GM04504 (cell line): ENCODE measurements around the gene KLHL12.
"Not testable (repeated sequence)": the region's sequence is repeated elsewhere in the genome, so short reads cannot be mapped to it uniquely, and the experiment has no call there.

Experiments used
- DNase-seq: peaks from one replicate; pipeline ENCODE4 v3.0.0-alpha.2; 2012; ENCODE audit warnings: low read depth

The KLHL12 gene

DNA sequence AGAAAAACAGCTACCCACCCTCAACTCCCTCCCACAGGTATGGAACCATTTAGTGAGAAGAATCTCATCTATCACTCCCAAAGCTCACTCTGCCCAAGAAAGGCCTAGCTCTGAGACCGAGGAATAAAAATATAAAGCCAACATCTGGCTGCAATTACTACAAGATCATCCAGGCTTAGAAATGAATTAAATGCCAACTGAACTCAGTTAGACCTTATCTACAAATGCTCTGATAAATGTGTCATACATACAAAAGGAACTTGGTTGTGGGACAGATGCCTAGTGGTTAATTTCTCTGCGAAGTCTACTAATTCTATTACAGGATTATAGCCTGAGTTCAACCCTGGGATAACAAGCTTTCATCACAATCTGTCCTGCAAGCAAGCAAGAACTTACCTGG, 24.4 kb upstream of the KLHL12 start:
- no peak for DNase-seq

DNA sequence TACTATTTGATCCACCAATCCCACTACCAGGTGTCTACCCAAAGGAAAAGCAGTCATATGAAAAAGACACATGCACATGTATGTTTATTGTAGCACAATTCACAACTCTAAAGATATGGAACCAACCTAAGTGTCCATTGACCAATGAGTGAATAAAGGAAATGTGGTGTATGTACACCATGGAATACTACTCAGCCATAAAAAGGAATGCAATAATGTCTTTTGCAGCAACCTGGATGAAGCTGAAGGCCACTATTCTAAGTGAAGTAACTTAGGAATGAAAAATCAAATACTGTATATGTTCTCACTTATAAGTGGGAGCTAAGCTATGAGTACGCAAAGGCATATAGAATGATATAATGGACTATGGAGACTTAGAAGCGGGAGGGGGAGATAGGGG, 18.4 kb upstream of the KLHL12 start:
- no peak for DNase-seq

DNA sequence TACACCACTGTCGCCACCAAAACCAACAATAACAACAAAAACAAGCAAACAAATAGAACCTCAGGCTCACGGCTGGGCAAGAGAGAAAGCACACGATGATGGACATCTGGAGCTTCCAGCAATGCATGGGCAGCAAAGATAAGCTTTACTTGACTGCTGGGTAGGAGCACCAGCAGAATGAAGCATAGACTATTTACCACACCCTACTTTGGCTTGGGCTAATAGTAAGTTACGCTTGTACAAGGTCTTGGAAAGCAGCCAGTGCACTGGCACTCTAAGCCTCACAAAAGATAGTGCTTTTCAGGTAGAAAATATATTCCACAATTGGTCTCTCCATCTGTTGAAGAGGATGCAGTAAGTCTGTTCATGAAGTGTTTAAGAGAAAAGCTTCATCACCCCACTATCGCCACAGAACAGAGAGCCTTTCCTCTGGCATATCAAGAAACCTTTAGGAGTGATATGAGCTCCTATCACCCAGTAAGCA, 17.4 kb upstream of the KLHL12 start:
- DNase-seq, result no peak

DNA sequence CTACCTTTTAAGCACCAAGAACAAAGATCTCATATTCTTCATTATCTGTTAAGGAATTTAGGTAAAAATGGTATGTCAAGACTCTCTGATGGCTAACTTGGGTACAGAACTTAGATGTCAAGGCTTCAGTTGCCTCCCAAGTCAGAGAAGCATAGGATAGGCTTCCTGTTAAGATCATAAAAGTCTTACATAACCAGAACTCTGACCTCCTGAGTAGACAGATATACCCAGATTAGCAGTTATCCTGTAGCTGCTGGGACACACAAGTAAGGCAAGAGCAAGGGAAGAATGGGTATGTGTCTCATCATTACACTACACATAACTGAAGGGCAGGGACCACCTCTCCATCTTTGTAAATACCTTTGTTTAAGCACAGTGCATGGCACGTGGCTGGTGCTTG, 15.4 kb upstream of the KLHL12 start:
- no peak for DNase-seq

DNA sequence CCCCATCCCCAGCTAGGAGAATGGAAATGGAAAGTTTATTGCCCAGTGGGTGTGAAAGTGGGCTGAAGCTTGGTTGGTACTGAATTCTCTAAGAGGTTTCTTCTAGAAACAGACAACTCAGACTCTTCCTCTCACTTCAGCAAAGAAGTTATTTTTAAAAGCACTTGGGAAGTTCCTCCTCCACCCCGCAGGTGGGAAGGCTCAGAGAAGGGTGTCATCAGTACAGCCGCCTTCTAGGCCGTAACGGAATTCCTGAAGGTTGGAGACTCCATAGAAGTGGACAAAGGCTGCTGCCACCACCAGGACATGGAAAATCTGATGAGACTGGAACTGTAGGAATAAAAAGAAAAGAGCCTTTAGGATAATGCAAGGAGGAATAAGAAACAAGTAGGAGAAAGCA, 14.3 kb upstream of the KLHL12 start:
- DNase-seq, result no peak

DNA sequence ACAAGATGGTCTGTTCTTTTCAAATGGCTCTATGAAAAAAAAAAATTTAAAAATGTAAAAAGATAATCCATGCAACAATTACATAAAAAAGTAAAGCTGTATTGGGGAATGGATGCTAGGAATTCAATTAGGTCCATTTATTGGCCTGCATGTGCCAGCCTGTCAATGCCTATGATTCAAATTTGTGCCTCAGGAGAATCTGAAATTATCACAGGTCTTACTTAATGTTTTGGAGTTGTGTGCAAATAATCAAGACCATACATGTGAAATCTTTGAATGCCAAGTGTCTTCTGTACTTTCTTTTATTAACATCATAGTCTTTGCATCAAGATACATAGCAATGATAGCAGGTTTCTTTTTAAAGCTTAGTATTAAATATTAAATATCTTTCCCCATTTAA, 13.5 kb upstream of the KLHL12 start:
- no peak for DNase-seq

DNA sequence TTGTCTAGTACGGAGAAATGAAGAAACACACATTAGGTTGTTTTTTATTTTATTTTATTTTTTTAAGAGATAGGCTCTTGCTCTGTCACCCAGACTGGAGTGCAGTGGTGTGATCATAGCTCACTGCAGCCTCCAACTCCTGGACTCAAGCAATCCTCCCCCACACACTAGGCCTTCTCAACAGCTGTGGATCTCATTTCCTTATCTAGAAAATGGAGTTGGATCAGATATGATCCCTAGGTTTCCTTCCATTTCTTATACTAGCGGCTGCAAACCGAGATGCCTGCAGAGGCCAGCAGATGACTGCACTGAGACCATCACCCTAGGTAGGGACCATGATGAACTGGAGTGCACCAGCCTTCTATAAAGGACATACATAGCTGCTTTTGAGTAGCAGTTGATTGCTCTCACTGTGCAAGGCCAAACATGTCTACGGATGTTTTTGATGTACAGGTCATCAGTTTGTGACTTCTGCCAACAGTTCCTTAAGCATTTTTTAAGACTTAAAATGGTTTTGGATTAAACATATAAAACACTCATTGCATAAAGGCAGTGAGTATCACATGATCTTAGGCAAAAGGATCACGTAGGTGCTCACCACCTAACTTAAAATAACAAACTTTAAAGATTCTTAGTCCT, 11.4 kb upstream of the KLHL12 start:
- DNase-seq, result no peak

DNA sequence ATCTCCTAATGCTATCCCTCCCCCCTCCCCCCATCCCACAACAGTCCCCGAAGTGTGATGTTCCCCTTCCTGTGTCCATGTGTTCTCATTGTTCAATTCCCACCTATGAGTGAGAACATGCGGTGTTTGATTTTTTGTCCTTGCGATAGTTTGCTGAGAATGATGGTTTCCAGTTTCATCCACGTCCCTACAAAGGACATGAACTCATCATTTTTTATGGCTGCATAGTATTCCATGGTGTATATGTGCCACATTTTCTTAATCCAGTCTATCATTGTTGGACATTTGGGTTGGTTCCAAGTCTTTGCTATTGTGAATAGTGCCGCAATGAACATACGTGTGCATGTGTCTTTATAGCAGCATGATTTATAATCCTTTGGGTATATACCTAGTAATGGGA, 9.4 kb upstream of the KLHL12 start:
- DNase-seq, result not testable (repeated sequence)

DNA sequence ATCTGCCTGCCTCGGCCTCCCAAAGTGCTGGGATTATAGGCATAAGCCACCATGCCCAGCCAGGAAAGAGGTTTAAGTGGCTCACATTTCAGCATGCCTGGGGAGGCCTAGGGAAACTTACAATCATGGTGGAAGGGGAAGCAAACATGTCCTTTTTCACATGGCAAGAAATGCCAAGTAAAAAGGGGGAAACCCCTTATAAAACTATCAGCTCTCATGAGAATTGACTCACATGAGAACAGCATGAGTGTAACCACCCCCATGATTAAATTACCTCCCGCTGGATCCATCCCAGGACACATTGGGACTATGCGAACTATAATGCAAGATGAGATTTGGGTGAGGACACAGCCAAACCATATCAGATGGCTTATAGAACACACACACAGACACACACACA, 8.8 kb upstream of the KLHL12 start:
- DNase-seq, result no peak

DNA sequence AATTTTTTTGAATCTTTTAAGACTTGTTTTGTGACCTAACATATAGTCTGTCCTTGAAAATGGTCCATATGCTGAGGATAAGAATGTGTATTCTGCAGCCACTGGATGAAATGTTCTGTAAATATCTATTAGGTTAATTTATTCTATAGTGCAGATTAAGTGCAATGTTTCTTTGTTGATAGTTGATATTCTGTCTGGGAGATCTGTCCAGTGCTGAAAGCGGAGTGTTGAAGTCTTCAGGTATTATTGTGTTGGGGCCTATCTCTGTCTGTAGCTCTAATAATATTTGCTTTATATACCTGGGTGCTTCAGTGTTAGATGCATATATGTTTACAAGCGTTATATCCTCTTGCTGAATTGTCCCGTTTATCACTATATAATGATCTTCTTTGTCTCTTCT, 7.7 kb upstream of the KLHL12 start:
- no peak for DNase-seq

DNA sequence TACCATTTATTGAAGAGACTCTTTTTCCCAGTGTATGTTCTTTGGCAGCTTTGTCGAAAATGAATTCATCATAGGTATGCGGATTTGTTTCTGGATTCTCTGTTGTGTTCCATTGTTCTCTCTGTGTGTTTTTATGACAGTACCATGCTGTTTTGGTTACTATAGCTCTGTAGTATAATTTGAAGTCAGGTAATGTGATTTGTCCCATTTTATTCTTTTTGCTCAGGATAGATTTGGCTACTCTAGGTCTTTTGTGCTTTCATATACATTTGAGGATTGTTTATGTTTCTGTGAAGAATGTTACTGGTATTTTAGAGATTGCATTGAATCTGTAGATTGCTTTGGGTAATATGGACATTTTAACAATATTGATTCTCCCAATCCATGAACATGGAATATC, 5.4 kb upstream of the KLHL12 start:
- no peak for DNase-seq

DNA sequence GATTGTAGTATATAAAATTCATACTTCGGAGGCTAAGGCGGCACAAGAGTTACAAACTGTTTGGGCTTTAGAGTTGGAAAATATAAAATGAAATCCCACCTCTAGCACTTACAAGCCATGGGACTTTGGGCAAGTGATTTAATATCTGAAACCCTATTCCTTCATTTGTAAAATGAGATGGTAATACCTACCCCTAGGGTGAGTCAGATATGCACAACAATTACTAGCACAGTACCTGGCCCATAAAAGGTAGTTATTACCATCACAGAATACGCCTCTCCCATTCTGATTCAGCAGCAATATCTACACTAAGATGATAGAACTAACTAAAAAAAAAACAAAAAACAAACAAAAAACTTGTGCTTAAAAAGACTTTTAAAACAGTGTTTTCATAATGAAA, 3.5 kb downstream of the KLHL12 start:
- no peak for DNase-seq

DNA sequence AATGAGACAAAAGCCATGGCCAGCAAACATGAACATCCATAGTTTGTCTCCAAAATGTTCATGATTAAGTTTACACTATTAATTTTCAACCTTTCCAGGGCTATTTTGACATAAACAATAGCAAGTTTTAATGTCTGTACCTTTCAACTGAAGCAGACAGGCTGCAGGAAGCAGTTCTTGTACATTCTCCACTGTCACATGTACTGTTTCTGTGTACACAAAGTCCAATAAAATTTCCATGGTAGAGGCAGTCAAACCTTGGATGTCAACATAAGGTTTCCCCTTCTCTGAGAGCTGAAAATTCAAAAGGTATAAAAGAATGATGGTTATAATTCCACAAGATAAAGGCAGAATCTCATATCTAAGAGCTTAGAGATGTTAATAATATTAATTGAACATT, 7.4 kb downstream of the KLHL12 start:
- no peak for DNase-seq

DNA sequence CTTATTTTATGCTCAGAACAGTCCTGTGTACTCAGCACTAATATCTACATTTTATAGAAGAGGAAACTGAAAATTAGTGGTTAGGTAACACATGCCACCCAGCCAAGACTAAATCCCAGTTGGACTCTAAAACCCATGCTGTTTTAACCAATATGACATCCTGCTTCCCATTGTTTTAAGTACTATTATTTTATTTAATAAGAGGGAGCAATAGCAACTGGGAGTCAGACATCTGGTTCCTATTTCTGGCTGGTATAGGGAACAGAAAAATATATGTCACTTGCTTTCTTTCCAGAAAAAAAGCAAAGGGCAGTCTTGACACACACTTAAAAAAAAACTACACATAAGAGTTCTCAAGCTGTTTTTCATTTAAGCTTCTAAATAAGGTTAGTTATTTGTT, 11.9 kb downstream of the KLHL12 start:
- DNase-seq, result no peak

DNA sequence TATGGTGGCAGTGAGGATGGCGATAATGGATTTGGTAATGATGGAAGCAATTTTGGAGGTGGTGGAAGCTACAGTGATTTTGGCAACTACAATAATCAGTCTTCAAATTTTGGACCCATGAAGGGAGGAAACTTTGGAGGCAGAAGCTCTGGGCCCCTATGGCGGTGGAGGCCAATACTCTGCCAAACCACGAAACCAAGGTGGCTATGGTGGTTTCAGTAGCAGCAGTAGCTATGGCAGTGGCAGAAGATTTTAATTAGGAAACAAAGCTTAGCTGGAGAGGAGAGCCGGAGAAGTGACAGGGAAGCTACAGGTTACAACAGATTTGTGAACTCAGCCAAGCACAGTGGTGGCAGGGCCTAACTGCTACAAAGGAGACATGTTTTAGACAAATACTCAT, 14.6 kb downstream of the KLHL12 start:
- DNase-seq, result not testable (repeated sequence)

DNA sequence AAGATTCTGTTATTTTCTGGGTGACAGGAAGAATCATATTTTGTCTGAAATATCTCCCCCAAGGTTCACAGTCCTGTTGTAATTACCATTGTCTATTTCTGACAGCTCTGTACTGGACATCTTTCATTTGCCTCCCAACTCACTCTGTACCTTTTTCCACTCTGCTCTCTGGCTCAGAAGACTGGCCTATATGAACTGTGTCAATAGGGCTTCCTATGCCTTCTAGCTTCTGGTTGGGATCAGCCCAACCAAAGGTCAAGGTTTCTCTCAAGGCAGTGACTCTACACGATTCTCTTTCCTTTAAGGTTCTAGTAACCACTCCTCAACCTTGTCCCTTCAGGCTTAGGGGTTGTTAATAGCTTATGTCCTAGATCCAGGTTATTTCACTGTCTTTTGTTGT, 17.5 kb downstream of the KLHL12 start:
- DNase-seq, result no peak

DNA sequence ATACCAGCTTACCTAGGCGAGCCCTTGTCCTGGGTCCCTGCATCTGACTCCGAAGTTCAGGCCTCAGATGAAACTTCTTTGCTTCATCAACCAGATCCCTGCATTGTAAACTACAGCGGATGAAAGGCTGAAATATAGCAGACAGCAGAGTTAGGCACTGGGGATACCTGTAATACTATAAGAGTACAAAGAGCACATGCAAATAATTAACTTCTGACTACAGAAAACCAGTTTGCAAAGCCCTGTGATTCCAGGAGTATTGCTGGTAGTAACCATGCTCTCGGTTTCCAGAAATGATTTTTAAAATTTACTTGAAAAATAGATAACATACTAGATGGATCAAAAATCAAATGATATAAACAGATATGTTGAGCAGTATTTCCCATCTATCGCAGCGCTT, 18.0 kb downstream of the KLHL12 start:
- no peak for DNase-seq

DNA sequence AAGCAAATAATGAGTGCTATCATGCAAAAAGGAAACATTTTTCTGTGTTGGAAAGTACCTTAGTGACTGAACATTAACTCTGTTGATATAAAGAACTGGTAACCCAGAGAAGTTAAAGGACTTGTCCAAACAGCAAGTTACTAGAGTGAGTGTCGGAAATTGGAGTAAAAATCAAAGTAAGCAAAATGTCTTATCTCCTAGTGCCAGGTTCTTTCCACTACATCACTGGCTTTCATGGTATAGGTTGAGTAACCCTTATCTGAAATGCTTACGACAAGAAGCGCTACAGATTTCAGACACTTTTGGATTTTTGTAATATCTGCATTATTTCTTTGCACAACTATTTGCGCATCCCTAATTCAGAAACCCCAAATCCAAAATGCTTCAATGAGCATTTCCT, 21.7 kb downstream of the KLHL12 start:
- DNase-seq, result no peak

DNA sequence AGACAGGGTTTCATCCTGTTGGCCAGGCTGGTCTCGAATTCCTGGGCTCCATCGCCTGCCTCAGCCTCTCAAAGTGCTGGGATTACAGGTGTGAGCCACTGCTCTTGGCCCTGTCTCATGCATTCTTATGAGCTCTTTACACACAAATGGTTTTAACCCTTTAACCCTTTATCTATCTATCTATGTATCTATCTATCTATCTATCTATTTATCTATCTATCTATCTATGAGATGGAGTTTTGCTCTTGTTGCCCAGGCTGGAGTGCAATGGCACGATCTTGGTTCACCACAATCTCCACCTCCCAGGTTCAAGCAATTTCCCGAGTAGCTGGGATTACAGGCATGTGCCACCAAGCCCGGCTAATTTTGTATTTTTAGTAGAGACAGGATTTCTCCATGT, 23.2 kb downstream of the KLHL12 start:
- not testable (repeated sequence) for DNase-seq

DNA sequence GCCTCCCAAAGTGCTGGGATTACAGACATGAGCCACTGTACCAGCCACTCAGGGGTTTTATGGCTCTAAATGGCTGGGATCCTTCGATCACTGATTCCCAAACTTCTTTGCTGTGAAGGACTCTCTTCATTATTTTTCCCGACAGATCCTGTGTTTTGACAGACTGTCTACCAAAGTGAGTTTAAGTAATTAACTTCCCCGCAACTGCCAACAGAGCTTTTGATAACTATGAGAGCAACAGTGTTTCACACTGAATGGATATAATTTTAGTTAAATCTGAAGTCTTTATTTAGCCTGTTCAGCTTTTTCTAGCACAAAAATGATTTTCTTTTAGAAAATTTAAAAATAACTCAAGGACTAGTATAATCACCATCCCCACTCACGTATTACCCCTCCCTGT, 25.5 kb downstream of the KLHL12 start:
- DNase-seq, result no peak

DNA sequence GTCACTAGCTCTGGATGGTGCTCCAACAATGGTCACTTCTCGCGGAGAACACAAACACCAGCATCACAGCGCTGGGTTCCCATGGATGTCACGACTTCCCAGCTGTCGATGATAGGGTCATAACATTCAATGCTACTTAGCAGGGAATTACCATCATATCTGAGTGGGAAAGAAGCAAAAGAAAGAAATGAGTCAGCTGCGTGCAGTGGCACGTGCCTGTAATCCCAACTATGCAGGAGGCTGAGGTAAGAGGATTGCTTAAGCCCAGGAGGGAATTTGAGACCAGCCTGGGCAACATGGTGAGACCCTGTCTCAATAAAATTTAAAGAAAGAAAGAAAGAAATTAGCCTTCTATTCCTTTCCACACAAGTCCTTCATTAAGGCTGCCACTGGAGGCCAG, 34.5 kb downstream of the KLHL12 start:
- DNase-seq, result no peak

DNA sequence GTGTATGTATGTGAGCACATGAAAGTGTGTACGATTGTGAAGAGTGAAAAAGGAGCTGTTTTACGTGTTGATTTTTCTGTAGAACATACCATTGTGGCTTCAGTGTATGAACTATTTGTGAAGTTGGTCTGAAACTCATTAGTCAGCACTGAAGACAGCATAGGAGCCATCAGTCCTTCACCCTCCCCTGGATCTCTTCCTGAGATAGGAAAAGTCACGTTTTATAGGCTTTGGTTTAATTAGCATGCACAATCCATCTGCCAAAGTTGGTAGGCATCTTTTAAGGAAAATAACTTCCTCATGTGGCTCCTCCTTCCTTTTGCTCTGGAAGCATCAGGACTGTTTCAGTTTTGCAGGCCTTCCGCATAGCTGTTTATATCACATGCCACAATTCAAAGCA, 36.6 kb downstream of the KLHL12 start:
- no peak for DNase-seq

DNA sequence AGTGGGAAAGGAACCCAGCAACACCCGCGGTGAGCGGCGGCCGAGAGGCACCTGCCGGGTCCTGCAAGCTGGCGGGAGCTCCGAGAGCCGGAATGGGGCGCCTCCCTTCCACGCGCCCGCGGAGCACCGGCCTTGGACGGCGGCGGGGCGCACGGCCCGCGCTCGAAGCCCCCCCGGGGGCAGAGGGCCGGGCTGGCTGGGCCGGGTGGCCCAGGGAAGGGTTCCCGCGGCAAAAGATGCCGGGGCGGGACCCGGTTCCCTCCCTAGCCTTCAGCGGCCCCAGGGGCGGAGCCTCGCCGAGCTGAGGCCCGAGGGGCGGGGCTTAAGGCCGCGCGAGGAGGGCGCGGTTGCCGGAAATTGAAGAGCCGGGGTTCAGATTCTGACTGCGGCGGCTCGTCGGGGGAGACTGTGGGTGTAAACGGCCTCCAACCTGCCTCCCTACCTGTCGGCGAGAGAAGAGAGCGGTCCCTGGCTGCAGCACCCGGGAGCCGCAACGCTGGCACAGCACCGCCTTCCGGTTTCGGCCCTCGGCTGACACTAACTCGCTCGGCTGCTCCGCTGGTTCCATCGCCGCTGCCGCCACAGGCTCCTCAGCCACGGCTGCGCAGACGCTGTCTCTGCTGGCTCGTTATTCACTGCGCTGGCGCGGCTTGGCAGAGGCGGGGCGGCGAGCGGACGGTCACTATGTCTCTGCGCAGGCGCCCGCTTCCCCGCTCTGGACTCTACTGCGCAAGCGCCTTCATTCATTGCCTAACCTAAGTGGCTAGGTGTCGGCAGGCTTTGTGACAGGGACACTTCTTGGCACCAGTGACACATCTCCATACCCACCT, 38.3 kb downstream of the KLHL12 start, which contains the start of gene RABIF:
RABIF (minus strand) TSS at position 619 of the 830 bp plus-strand sequence; CDS start at position 568, 51 bp downstream.
- peak; percentile 84 for DNase-seq

DNA sequence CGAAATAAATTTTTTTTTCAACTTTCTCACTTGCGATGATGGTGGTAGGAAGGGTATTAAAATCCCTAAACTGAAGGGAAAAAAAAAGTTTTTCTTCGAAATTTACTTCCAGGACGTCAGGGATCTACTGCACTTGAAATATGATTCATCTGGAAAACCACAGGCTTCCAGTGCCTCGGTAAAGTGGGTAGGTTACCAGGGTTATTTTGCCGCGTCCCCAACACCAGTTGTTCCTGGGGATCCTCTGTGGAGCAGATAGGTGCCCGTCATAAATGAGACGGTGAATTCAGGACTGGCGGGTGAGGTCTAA, 38.9 kb downstream of the KLHL12 start:
- peak; percentile 6 for DNase-seq
